HFF-Myc (cell line): ENCODE results near the gene RBMXL2.

Source experiments
- DNase-seq: peaks from one replicate; pipeline ENCODE4 v3.0.0-alpha.2; 2011; ENCODE audit warnings: low read depth; ENCODE audit errors: extremely low read depth
- H3K4me3 ChIP-seq: replicated peaks from 2 replicates; pipeline ENCODE4 v1.5.1; 2011; ENCODE audit warnings: low read depth, mild to moderate bottlenecking, control low read depth, low read length
- TF ChIP-seq, protein P1 (sequence below): IDR thresholded peaks from 2 replicates; pipeline ENCODE4 v1.5.1; 2012; ENCODE audit warnings: mild to moderate bottlenecking, low read depth, low read length, control low read depth; ENCODE audit errors: missing control alignments

RBMXL2 gene

DNA sequence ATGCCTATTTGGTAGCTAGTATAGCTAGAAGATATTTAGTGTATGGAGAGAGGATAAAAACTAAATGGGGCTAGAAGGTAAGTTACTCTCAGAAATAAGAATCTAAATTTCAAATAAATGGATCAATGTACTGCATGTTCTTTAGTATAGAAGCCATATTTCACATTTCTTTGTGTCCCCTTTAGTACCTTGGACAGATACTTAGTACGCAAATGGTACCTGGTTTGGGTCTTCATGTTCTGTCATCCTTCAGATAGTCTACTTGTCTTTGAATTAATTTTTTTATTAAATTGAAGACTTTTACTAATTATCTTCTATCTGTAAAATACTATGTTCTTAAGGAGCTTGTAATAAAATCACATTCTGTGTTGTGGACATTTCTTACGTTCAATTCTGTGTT lies 26.3 kb upstream of the RBMXL2 start:
- TF ChIP-seq, protein P1, sequence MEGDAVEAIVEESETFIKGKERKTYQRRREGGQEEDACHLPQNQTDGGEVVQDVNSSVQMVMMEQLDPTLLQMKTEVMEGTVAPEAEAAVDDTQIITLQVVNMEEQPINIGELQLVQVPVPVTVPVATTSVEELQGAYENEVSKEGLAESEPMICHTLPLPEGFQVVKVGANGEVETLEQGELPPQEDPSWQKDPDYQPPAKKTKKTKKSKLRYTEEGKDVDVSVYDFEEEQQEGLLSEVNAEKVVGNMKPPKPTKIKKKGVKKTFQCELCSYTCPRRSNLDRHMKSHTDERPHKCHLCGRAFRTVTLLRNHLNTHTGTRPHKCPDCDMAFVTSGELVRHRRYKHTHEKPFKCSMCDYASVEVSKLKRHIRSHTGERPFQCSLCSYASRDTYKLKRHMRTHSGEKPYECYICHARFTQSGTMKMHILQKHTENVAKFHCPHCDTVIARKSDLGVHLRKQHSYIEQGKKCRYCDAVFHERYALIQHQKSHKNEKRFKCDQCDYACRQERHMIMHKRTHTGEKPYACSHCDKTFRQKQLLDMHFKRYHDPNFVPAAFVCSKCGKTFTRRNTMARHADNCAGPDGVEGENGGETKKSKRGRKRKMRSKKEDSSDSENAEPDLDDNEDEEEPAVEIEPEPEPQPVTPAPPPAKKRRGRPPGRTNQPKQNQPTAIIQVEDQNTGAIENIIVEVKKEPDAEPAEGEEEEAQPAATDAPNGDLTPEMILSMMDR = no peak
- no peak overlapping the region for H3K4me3 ChIP-seq
- DNase-seq = no peak

DNA sequence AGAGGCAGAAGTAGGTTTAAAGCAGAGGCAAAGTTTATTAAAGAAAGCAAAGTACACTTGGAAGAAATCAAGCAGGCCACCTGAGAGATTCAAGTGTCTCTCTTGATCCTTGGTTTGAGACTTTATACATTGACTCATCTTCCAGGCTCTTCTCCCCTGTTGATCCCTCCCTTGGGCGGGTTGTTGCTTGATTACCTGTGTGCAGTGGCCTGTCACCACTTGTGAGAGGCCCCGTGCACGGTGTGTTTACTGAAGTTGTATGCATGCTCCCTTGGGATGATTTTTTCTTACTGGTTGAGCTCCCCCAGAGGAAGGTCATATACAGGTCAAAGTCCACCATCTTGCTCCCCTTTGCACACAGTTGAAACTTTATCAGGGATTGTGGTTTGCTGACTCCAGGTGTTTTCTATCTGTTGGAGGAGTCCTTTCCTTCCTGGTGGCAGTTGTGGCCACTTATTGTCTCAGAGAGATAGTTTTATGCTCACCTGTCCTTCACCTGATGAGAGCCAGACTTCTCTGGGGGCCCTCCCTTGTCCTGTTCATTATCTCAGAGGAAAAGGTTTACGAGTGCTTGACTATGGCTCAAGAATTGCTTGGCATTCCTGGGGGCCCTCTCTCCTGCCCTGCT lies 16.3 kb upstream of the RBMXL2 start:
- TF ChIP-seq, protein P1 = no peak
- H3K4me3 ChIP-seq = no peak overlapping the region
- no peak for DNase-seq

DNA sequence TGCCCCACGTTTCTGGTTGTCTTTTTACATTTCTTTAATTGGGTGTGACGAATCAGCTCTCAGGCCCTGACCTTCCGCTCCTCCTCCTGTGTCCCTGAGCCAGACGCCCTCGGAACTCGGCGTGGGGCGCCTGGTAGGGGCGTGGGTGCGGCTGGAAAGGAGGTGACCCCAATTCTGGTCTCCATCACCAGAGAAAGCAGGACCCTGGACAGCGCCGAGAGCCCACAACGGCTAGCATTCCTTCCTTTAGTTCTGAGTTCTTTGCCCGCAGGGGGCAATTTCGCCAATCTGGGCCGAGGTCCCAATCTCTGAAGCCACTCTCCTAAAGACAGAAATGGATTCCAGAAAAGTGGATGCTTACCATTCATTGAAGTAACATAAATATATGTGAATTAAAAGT lies 11.7 kb upstream of the RBMXL2 start:
- DNase-seq = no peak
- TF ChIP-seq, protein P1 = no peak

DNA sequence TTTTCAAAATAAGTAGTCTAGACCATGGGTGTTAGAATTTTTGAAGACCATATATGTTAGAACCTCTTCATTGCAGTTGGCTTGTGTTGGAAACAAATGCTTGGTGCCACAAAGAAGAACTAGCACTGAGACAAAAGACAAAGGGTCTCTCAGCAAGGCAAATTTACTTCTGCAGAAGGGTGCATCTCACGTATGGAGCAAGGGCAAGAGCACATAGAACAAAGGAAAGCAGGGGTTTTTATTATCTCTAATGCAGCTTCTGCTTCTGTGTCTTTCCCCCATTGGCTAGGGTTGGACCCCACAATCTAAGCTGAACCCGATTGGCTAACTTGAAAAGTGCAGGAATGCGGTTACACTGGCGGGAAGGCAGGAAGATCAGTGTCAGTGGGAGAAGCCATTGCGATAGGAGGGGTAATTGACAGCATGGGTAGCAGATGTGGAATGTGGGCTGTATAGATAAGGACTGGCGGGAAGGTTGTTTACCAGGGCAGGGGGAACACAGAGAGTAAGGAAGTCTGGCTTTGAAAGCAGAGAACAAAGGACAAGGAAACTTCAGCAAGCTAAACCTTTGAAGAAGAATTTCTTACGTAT lies 9.2 kb upstream of the RBMXL2 start:
- no peak overlapping the region for H3K4me3 ChIP-seq
- no peak for DNase-seq
- TF ChIP-seq, protein P1 = no peak

More for the DNA sequence above, 11.7 kb upstream of the RBMXL2 start:
- H3K4me3 ChIP-seq = no peak overlapping the region

DNA sequence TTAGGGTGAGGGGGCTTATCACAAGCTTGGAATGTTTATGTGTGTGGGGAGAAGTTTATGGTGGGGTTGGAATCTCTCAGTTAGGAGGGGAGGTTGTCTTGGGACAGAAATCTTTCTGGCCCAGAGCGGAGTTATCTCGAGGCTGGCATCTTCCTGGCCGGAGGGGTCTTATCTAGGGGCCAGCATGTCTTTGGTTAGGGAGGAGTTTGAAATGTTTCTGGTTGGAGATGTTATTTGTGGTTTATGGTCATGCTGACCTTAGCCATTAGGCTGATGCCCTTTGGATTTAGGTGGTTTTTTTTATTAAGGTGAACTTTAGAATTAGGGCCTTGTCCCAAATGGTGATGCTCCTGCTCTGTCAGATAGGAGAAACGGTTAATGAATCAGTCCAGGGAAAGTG lies 7.9 kb upstream of the RBMXL2 start:
- no peak for DNase-seq
- TF ChIP-seq, protein P1 = no peak
- no peak overlapping the region for H3K4me3 ChIP-seq

DNA sequence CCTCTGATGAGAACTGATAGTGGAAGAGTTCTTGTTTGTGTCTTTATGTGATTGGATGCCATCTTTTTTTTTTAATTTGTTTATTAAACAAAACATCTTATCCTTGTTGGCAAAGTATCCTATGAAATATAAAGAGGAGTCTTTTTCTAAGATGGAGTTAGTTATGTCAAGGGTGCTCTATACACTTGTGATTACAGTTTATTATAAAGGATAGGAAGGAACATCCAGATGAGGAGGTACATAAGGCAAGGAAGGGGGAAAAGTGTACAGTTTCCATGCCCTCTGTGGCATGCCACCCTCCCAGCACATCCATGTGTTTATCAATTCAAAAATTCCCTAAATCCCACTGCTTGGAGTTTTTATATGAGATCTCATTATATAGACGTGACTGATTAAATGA lies 7.4 kb upstream of the RBMXL2 start:
- TF ChIP-seq, protein P1 = no peak
- DNase-seq = no peak
- H3K4me3 ChIP-seq = no peak overlapping the region
